AG04450 (cell line): ENCODE measurements around the gene COA6. TPM values are rescaled to one million over a fixed set of nuclear protein-coding genes. Genes with fewer than 3 reads are reported as not detected.
A peak's percentile ranks its signal among the peaks of the same experiment; 100 is the strongest.

Experiments
- CTCF ChIA-PET: fragments of 300-600, 350-600 bp; formaldehyde crosslinking; extraction: SDS; loops from one replicate; lab custom pipeline; 2022; ENCODE audit warnings: antibody characterized with exemption, inconsistent platforms; lab: Charles Lee
- POLR2A ChIA-PET: fragments of 350-600 bp; formaldehyde crosslinking; extraction: SDS; loops from one replicate; lab custom pipeline; 2021; ENCODE audit warnings: antibody characterized with exemption, inconsistent platforms; lab: Yijun Ruan, JAX
- DNase-seq: peaks from one replicate; pipeline ENCODE4 v3.0.0-alpha.2; 2011; ENCODE audit warnings: low read depth, low spot score
- H3K27ac ChIP-seq: one replicate; pipeline ENCODE4 v1.5.1; 2012; ENCODE audit warnings: low read depth, low read length, control low read depth
- H3K27me3 ChIP-seq: one replicate; pipeline ENCODE4 v1.6.0; 2012; ENCODE audit warnings: low read length; ENCODE audit not compliant: control insufficient read depth, insufficient read depth
- H3K4me3 ChIP-seq: 2 replicates; pipeline ENCODE4 v1.5.1; 2011; ENCODE audit warnings: mild to moderate bottlenecking, low read depth, low read length, control low read depth
- H3K9me3 ChIP-seq: 2 replicates; pipeline ENCODE4 v1.5.1; 2012; ENCODE audit warnings: low read length; ENCODE audit not compliant: control insufficient read depth, insufficient read depth
- CTCF ChIP-seq: IDR thresholded peaks from 2 replicates; pipeline ENCODE4 v1.5.1; 2011; ENCODE audit warnings: low read depth, low read length, control low read depth, inconsistent platforms
- polyA plus RNA-seq: library from polyadenylated mRNA; depleted of rRNA; stranded (reverse); fragments of >200 nt; gene quantifications from 2 replicates; pipeline ENCODE4 v1.2.3, GENCODE V29; 2011

Gene COA6
- polyA plus RNA-seq, 1 experiment: 38.8 TPM

GRCh38 chr1:234408757-234409156 is 35.5 kb downstream of the COA6 start:
- no peak overlapping the region for H3K27ac ChIP-seq
- no peak for TF ChIP-seq CTCF
- POLR2A ChIA-PET: no interaction called here
- H3K27me3 ChIP-seq: no peaks in the 10 kb centered on the region
- no peaks in the 10 kb centered on the region for H3K9me3 ChIP-seq
- CTCF ChIA-PET: interaction anchor here (0.7 kb wide), 1 partner anchor 56 kb away, joined by 3 read pairs; no protein-coding TSS in a partner anchor
- H3K4me3 ChIP-seq: no peak overlapping the region
- DNase-seq: no peak

- POLR2A ChIA-PET: no interaction called here
- Histone ChIP-seq H3K27ac (no peak overlapping the region), H3K9me3 (no peaks in the 10 kb centered on the region), H3K27me3 (no peaks in the 10 kb centered on the region), H3K4me3 (no peak overlapping the region)
- CTCF ChIA-PET: interaction anchor here (0.7 kb wide), 1 partner anchor 56 kb away, joined by 3 read pairs; no protein-coding TSS in a partner anchor
- DNase-seq: no peak
- 0 out of 2 replicates have a peak, but pooled peaks have one; percentile 12 for TF ChIP-seq CTCF
Measured at GRCh38 chr1:234409328-234409727, 36.1 kb downstream of the COA6 start.

- ChIA-PET POLR2A (no interaction called here), CTCF (no interaction called here)
- no peak for TF ChIP-seq CTCF
- no peak overlapping the region for H3K27ac ChIP-seq
- H3K27me3 ChIP-seq: no peaks in the 10 kb centered on the region
- no peak overlapping the region for H3K4me3 ChIP-seq
- no peak for DNase-seq
- no peaks in the 10 kb centered on the region for H3K9me3 ChIP-seq
Measured at GRCh38 chr1:234412830-234413229, 39.6 kb downstream of the COA6 start.

GRCh38 chr1:234413485-234413884 is 40.2 kb downstream of the COA6 start:
- DNase-seq: no peak
- H3K27ac ChIP-seq: no peak overlapping the region
- no peaks in the 10 kb centered on the region for H3K27me3 ChIP-seq
- no peak for TF ChIP-seq CTCF
- H3K4me3 ChIP-seq: no peak overlapping the region
- no peaks in the 10 kb centered on the region for H3K9me3 ChIP-seq
- ChIA-PET CTCF (no interaction called here), POLR2A (no interaction called here)

- DNase-seq: no peak
- Histone ChIP-seq H3K27me3 (no peaks in the 10 kb centered on the region), H3K9me3 (no peaks in the 10 kb centered on the region), H3K4me3 (no peak overlapping the region), H3K27ac (no peak overlapping the region)
- ChIA-PET CTCF (no interaction called here), POLR2A (no interaction called here)
- TF ChIP-seq CTCF: no peak
Measured at GRCh38 chr1:234413990-234414389, 40.7 kb downstream of the COA6 start.
